ENCODE data around the gene ETS1.
"Not testable (repeated sequence)": the region's sequence is repeated elsewhere in the genome, so short reads cannot be mapped to it uniquely, and the experiment has no call there.

Gene ETS1

DNA sequence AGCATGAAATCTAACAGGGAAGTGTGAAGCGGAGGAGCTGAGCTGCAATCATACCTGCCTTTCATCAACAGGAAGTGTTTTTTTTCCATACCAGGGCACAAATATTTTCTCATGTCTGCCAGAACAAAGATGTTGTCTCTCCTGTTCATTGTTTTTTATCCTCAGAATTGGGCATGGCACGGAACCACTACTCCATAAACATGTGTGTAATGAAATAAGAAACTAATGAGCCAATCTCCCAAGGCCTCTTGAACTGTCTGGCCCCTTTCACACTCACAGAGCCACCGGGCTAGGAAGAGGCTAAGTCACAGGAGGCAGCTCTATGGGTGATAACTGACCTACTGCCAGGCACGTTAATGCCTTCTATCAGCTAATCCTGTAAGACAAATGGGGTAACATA, 124.4 kb downstream of the ETS1 start:
- no peak for DNase-seq (ENCODE audit: low spot score)

DNA sequence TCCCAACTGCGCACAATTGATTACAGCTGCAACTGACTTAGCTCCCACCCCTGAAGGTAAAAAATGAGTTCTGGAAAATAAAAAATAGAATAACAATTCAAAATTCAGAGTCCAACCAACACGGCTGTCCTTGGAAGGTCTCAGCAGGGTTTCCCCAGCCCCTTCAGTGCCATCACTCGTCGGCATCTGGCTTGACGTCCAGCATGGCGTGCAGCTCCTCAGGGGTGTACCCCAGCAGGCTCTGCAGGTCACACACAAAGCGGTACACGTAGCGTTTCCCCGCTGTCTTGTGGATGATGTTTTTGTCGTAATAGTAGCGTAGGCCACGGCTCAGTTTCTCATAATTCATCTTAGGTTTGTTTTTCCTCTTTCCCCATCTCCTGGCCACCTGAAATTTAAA, 125.2 kb downstream of the ETS1 start:
- DNase-seq (ENCODE audit: low spot score), result no peak

DNA sequence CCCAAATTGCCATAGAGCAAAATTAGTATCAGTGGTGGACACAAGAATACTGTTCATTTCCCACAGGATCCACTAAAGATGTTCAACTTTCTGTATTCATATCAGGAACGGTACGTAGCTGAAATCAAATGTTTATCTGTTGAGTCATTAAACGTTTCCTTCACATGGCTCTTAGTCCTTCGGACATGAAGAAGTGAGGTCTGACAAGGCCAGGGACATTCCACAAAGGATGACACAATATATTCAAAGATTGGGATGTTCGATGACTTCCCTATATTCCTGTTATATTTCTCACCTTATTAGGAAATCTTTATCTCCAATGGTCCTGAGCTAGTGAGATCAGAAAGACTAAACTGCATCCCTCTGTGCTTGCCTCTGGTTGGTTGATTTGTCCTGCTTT, 129.0 kb downstream of the ETS1 start:
- DNase-seq (ENCODE audit: low spot score), result peak; percentile 44

DNA sequence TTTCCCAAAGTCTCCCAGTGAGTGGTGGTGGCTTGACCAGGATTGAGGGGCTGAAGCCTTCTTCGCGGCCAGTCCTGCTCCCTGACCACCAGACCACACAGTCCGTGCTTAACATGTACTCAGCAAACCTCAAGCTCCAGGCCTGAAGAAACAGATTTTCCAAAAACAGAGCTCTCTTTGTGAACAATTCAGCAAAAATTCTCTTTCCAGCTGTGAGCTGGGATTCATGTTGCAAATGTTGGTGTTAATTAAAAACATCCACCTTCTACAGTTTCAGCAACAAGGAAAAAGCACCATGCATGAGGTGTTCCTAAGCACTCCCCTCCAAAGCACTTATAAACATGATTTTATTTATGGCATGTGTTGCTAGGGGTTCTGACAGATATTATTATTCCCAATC, 129.5 kb downstream of the ETS1 start:
- DNase-seq (ENCODE audit: low spot score), result no peak

DNA sequence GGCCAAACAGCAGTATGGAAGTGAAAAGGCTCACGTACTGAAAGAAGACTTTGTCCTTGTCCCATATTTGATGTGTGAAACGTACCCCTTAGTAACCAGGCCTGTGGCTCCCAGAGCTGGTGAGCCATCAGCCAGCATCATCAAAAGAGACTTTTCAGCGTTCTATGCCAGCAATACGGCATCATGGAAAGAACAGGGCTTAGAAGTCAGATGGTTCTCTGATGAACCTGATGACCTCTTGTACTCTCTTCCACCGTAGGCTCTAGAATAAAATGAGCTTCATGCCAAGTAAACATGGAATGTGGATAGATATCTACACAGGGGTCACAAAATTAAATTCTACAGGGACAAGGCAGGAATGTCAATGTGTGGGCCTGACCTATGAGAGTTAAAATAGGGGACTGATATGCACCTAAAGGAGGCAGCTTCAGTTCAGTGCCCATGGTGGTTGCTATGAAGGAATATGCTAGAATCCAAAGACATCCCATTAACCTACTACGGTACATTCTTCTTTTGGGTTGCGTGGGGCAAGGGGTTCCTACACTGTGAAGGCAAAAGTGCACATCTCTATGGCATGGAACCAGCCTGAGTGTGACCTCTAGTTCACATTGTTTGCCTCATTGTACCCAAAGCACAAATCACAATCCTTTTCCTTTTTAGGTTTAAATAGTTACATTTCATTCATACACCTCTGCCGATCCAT, 130.6 kb downstream of the ETS1 start:
- DNase-seq (ENCODE audit: low spot score), result no peak

- DNase-seq (ENCODE audit: low spot score), result no peak
Measured at GRCh38 chr11:128455766-128456165, 131.6 kb downstream of the ETS1 start.

- peak; percentile 61 for DNase-seq (ENCODE audit: low spot score)
Measured at GRCh38 chr11:128453444-128454336, 133.7 kb downstream of the ETS1 start.

- DNase-seq (ENCODE audit: low spot score), result no peak
Measured at GRCh38 chr11:128451652-128452470, 135.5 kb downstream of the ETS1 start.

DNA sequence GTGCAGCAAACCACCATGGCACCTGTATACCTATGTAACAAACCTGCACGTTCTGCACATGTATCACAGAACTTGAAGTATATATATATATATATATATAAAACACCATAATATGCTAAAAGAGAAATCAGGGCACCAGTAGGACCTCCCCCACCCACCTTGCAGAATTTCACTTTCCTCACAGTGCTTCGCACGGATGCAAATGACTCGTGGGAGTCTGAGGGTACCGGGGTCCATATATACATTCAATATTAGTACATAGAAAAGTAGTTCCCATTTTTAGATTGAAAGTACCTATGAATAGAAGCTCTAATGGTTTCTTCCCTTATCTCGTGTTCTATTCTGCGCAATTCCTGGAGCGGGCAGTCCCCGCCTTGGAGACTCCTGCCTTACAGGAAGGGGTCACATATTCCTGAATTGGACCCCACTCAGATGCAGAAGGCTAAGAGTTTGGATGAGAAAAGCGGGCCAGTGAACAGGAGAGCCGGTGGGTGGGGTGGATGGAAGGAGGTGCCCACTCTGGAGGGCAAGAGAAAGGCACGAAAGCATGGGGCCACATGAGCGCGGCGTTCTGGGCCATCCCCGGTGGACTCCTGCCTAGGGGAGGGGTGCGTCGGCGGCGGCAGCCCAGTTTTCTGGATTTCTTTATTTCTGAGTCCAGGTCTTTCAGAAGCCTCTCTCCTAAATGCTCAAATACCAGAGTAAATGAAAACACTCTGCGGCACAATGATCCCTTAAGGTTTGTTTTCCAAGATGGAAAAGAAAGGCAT, 136.3 kb downstream of the ETS1 start:
- no peak for DNase-seq (ENCODE audit: low spot score)

- not testable (repeated sequence) for DNase-seq (ENCODE audit: low spot score)
Measured at GRCh38 chr11:128450425-128450824, 136.9 kb downstream of the ETS1 start.

GRCh38 chr11:128448981-128449713, 138.2 kb downstream of the ETS1 start:
- DNase-seq (ENCODE audit: low spot score), result no peak

DNA sequence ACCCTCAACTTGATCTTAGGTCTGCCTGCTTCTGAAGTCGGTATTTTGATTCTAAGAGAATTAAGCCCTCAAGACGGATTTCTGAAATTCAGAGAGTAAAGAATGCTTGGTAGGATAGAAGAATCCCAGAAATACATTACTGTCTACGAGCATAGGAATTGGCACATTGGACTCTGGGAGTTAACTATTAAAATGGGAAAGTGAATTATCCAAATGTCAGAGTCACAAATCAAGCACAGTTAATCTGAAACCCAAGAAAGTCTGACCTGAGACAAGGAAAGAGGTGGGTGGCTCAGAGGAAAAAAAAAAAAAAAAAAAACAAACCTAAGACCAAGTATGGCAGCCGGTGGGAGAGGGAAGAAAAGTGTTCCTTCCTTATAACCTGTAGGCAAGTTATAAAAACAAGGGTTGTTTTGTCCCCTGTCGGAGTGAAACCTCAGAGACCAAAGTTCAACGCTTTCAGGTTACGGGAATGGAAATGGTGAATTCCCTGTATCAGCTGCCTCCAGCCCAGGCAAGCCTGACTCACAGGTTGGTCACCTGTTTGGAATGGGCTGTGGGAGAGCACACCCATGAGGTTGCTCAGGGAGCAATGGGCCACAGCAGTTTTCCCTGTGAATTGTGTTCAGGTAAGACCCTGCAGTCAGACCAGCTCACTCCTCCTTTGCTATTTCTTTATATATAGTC, 139.0 kb downstream of the ETS1 start:
- peak; percentile 54 for DNase-seq (ENCODE audit: low spot score)

DNA sequence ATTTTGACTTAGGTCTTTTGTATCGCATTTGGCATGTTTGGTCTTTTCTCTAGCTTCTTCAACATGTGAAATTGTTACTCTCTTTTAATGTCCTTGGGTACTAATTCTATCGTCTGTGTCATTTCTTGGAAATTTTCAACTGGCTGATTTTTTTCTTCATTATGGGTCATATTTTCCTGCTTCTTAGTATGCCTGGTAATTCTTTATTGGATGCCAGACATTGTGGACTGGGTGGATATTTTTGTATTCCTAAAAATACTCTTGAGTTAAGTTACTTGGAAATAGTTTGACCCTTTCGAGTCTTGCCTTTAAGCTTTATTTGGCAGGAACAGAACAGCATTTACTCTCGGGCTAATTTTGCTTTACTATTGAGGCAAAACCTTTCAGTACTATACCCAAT, 140.1 kb downstream of the ETS1 start:
- DNase-seq (ENCODE audit: low spot score), result no peak

DNA sequence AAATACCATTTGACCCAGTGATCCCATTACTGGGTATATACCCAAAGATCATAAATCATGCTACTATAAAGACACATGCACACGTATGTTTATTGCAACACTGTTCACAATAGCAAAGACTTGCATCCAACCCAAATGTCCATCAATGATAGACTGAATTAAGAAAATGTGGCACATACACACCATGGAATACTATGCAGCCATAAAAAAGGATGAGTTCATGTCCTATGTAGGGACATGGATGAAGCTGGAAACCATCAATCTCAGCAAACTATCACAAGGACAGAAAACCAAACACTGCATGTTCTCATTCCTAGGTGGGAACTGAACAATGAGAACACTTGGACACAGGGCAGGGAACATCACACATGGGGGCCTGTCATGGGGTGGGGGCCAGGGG, 141.4 kb downstream of the ETS1 start:
- DNase-seq (ENCODE audit: low spot score), result not testable (repeated sequence)

DNA sequence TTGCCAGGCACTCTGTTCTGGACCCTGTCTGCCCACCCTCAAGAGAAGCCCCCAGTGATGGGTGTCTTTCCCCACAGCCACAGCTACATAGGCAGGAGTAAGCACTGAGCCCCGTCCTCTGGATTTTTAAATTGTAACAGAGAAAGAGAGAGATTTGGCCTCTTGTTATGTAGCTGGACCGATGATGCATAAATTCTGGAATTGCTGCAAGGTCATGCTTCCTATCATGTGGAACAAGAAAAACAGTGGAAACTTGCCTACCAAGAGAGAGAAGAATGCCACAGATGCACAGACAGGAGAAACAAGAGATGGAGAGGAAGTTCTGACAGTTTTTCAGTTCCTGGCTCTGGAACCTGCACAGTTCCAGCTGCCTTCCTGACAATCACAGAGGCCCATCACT, 150.2 kb downstream of the ETS1 start:
- DNase-seq (ENCODE audit: low spot score), result no peak

DNA sequence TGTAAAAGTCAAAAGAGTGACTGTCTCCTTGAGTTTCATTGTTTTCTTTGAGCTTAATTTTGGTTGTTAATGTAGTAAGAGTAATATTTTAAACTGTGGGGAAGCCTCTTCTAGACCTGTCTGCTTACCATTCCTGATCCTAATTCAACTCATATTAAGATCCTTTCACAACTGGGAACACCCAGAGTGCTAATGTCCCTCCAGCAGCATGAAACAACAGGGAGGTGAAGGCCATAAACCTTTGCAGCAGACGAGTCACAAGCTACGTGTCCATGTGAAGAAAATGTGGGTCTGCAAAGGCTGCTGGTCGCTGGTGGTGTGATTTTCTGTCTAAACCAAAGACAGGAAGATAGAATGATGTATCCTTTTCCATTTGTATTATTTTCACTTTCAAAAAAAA, 152.5 kb downstream of the ETS1 start:
- no peak for DNase-seq (ENCODE audit: low spot score)

- DNase-seq (ENCODE audit: low spot score), result no peak
Measured at GRCh38 chr11:128434411-128434810, 152.9 kb downstream of the ETS1 start.

- no peak for DNase-seq (ENCODE audit: low spot score)
Measured at GRCh38 chr11:128432926-128433325, 154.4 kb downstream of the ETS1 start.

DNA sequence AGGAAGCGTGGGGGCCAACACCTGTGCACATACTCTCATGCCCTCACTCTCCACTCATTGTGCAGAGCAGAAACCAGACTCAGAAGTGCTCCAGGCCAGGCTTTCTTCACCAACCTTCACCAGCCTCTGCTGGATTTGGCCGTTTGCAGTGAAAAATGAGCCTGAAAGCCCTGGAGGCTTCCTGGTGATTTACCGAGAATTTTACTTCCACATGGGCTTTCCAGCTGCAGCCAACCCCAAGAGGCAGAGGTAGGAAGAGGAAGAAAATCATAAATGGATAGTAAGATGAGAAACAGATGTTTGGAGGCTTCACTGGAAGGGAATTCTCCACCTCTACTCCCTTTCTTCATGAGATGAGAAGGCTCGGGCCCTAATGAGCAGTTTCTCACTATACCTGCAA, 155.4 kb downstream of the ETS1 start:
- DNase-seq (ENCODE audit: low spot score), result no peak

GRCh38 chr11:128428935-128429334, 158.4 kb downstream of the ETS1 start:
- DNase-seq (ENCODE audit: low spot score), result no peak
